GM21576 (cell line): ENCODE measurements around the gene C11orf87.

ENCODE experiments used
- ATAC-seq: cut with Tn5 transposase; IDR thresholded peaks from one replicate; pipeline ENCODE4 v1.9.1; 2021; ENCODE audit warnings: mild to moderate bottlenecking, moderate library complexity; ENCODE audit not compliant: unreplicated experiment

C11orf87 gene

DNA sequence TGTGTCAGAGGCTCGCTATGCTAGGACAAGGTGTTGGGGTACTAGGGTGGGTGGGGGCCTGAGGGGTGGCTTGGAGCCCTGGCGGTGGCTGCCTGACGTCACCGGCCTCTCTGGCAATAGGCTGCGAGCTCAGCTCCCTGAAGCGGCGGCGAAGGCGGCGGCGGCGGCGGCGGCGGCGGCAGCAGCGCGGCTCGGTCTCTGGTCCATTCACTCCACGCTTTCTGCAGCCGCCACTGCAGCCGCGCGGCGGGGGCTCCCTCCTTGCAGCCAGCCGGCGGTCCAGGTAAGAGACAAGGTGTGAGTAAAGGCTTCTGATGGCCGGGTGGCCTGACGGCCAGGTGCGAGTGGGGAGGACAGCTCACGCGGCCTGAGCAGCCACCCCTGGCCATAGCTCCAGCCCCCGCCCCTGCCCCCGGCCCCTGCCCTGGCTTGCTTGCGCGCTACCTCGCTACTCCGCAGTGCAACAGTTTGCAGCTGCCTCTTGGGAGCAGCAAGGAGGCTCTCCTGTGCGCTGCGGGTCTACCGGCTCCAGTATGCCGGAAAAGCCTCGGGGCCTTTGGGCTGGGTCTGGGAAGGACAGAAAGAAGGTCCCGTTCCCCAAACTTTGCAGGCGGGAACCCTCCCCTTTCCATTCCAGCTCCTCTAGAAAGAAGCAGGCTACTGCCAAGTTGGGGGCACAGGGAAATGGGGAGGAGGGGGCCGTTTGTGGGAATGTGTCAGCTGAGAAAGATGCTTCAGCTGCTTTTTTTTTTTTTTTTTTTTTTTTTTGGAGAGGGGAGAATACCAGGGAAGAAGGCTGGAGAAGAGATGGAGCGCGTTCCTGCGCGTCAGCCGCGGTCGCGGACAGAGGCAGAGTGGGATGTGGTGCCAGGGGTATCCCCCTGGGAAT lies at the start of gene C11orf87:
TSS of gene C11orf87 (plus strand) at position 210 of the 889 bp plus-strand sequence. CDS start 1,444 bp downstream, outside the sequence.
- no peak for ATAC-seq

DNA sequence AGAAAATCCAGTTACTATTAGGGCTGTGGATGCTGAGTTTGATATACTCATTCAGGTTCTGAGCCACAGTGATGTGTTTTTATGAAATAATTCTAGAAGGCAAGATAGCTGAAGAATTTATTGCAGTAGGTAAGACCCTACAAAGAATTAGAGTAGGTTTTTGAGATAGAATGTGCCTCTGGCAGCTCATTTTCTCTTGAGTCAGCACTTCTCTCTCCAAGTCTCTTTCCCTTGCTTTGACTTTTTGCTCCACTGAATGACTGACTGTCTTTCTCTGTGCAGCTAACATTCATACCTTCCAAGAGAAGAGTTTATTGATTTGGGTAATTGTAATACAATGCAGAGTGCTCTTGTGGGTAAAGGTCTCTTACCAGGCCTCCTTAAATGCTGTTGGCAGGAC lies 48.0 kb upstream of the C11orf87 start:
- no peak for ATAC-seq

DNA sequence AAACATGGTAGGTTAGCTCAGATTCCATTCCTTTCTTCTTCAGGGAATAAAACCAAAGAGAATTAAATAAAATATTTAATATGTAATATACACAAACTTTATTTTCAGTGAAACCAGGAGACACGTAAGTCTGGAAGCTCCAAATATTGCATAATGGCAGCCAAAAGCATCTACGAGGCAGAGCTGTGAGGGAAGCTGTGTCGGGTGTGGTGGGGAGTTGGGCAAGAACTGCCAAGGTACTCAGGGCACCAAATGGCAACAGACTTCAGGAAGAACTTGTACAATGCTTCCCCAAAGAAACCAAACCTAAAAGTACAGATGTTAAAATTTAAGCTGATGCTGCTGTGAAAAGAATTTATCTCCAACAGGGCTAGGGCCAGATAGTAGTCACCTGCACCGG lies 47.5 kb upstream of the C11orf87 start:
- no peak for ATAC-seq

DNA sequence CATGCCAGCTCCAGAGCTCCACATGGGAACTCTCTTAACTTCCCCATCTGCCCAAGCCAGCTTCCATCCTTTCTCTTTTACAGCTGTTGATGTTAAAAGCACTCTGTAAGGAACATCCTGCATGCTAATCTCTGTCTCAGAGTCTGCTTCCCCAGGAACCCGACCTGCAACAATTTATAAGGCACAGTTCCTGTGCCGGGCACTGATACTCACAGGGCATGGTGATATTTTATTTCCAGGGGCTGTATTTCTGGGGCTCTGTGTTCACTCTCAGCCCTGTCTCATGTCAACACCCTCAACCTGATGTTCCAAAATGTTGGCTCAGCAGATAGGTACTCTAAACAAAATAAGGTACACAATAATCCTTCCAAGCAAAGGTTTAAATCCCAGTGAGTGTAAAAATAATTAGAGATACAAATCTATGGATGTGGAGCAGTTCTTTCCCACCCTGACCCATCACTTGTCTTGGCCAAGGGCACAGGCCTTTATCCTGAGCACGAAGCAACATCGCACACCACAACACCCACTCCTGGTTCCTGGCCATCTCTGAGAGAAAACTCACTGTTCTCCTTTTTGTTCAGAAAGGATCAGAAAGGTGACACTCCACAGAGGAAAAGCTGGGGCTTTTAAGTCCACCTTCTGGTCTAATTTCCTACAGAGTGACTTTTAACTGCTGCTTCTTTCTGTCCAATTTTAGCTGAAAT lies 44.8 kb upstream of the C11orf87 start:
- no peak for ATAC-seq

DNA sequence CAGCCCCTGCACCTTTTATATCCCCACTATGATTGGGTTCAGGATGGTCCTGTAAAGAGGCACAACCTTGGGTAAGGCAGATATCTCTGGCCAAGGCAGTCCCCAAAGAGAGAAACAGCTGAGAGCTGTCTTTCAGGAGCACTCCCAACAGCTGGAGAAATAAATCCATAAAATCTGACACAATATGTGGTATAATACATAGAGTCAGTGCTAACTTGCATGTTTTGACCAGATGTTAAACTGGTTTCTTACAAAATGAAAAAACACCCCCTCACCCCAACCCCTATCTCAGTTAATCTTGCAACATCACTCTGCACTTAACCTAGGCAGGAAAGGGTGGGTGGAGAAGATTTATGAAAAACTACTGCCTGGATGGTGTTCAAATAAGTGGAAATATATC lies 44.0 kb upstream of the C11orf87 start:
- no peak for ATAC-seq

DNA sequence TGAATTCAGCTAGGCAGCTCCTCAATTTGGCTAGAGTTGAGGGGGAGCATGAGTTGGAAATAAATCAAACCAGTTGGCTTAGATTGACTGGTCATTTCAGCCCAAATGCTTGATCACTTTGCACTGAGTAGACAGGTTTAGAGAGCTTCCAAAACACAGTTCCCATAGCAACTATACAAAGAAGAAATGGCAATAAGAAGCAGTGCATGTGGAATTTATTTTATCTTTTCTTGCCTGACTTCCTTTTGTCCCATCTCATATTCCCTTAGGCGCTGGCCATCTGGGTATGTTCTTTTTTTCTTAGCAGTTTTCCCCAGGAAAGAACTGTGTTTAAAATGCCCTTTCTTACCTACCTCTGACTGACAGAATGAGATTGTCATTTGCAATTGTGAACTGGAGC lies 38.7 kb upstream of the C11orf87 start:
- no peak for ATAC-seq

DNA sequence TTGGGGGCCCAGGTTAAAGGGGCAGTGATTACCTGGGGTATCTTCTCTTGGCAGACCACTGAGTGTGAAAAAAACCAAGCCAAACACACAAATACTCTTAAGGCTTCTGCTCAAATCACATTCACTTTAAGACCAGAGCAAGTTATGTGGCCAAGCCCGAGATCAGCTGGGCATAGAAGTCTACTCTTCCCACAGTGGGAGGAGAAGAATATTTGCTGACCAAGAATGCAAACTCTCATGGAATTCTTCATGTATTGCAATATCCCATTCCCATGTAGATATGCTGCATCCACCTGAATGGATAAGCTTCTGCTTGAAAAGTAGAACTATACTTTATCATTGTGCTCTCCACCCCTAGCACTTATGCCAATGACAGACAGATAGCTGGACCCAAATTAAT lies 37.1 kb upstream of the C11orf87 start:
- ATAC-seq: no peak

DNA sequence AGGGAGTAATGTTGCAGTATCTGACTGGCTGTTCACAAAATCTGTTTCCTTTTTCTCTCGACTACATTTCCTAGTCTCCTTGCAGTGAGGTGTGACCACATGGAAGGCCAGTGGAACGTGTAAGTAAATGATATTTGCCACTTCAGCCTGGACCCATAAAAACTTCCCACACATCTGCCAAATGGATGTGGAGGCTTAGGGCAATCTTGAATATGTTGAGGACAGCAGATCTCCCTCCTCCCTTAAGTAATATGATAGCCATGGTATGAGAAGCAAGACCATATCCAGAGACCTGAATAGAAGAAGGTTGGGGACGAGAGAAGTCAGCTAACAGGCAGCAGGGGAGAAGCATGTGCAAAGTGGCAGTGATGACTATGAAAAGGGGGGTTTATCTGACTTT lies 33.0 kb upstream of the C11orf87 start:
- no peak for ATAC-seq

DNA sequence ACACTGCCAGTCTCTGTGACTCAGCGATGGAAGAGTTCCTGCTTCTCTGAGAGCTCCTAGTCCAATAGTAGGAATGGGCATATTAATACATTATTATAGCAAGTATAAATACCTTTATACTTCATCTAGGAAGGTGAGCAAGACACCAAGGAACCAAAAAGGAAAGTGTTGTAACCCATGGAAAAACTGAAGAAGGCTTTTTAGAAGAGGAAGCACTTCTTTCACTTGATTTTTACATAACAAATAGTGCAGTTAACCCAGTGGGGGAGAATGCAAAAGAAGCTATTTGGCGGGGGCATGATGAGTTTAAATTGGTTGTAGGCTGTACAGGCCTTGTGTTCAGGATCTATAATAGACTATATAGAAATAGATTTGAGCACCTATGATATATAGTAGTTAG lies 31.2 kb upstream of the C11orf87 start:
- ATAC-seq: no peak

DNA sequence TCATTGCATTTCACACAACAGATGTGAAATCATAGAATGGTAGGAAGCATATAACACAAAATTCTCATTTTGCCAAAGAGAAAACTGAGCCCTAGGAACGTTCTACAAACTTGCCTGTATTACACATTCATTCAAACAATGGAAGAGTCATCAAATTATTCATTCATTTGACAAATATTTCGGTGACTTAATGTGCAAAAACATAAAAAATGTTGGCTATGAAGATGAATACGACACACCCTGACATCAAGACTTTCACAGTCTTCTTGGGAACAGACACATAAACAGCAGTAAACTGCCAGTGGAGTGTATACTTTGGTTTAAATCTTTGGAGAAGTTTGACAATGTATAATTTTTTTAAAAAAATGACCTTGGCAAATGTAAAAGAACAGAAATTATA lies 20.4 kb upstream of the C11orf87 start:
- ATAC-seq: no peak

DNA sequence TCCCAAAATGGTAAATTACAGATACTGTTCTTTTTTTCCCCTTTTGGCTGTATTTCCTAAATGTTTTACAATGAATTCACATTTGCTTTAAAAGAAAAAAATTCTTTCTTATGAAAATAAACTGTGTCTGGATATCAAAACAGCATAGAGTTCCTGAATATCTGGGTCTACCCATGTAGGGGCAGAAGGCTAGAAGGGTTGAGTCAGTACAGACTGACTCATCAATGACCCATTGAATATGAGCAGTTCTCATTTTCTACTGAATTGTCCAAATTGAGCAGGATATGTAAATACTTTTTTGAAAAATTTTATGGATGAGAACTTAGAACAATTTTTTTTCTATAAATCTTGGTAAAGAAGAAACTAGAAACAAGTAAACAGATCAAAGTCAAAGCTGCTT lies 16.3 kb upstream of the C11orf87 start:
- ATAC-seq: no peak

DNA sequence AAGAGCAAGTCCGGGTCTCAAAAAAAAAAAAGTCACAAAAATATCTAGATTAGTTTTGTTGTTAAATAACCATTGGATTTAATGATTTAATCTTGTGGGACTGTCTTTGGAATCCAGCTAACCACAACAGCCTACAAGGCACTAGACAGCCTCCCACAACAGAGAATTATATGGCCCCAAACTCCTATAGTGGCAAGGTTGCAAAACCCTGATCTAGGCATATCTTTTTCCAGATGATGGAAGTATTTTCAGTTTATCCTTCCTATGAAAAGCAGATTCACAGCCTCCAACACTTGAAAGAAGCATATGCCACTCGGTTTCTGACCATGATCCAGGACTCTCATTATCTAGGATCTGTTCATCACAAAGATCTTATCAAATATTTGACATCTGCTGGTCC lies 5.4 kb upstream of the C11orf87 start:
- ATAC-seq: no peak

DNA sequence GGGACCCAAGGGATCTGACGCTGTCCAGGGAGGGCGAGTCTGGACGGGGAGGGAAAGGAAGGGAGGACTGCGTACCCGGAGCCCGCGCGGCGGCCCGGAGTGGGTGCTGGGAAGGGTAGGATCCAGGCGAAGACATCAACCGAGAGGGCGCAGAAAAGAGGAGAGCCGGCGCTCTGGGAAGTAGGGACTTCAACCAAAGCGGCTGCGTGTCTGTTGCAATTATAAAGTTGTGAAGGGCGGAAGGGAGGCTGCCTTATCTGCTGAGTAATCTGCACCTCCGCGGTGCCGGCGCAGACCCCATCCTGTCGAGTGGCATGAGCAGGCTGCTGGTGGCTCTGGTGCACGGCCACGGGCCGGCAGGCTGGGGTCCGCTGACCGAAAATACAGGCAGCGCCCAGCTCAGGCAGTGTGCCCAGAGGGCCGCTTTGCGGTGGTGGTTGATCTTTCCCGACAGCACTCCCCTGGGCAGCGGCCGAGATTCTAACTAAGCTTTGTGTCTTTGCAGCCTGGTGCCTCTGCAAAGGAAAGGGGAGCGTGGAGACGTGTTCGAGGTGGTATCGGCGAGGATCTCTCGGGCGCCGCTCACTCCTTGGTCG lies 978 bp downstream of the C11orf87 start:
- no peak for ATAC-seq

DNA sequence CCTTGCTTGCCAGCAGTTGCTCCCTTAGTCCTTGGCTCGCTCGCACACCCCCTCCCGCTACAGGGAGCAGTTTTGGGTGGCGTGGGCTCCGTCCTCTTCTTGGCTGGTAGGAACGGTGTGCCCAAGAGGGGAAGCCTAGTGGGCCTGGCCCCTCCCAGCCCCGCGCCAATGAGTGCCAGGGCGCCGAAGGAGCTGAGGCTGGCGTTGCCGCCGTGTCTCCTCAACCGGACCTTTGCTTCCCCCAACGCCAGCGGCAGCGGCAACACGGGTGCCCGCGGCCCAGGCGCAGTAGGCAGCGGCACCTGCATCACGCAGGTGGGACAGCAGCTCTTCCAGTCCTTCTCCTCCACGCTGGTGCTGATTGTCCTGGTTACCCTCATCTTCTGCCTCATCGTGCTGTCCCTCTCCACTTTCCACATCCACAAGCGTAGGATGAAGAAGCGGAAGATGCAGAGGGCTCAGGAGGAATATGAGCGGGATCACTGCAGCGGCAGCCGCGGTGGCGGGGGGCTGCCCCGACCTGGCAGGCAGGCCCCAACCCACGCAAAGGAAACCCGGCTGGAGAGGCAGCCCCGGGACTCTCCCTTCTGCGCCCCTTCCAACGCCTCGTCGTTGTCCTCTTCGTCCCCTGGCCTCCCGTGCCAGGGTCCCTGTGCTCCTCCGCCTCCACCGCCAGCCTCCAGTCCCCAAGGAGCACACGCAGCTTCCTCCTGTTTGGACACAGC lies 1.6 kb downstream of the C11orf87 start:
- no peak for ATAC-seq

DNA sequence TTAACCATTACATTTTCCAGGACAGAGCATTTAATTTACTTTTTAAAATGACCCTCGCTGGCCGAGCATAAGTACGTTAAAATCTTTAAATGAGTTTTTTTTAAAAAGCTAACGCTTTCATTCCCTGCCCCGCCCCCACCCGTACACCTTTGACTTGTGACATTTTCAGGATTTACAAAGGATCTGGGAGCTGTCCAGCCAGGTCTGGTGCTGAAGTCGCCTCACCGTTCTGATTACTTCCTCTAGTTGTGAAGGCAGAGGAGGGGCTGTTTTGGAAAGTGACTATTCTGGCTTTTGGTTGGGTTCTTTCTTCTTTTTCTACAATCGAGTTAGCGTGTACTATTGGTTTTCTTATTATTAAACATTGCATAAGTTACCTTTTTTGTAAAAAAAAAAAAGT lies 2.9 kb downstream of the C11orf87 start:
- ATAC-seq: no peak

DNA sequence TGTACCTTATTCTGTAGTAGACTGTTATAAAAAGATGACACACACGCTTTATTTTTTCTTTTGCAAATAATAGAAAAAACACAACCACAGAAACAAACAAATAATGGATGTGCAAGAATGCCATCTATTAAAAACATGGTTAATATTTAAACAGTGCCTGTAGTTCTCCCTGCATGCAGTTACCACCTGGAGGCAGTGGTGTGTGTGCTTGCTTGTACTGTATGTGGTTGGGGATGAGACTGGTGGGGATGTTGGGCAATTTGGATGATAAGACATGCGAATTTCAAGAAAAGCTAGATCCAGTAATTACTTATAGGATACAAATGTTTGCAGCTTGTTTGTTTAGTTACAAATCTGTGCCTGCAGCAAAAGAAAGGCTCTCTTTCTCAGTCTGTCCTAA lies 3.6 kb downstream of the C11orf87 start:
- no peak for ATAC-seq

DNA sequence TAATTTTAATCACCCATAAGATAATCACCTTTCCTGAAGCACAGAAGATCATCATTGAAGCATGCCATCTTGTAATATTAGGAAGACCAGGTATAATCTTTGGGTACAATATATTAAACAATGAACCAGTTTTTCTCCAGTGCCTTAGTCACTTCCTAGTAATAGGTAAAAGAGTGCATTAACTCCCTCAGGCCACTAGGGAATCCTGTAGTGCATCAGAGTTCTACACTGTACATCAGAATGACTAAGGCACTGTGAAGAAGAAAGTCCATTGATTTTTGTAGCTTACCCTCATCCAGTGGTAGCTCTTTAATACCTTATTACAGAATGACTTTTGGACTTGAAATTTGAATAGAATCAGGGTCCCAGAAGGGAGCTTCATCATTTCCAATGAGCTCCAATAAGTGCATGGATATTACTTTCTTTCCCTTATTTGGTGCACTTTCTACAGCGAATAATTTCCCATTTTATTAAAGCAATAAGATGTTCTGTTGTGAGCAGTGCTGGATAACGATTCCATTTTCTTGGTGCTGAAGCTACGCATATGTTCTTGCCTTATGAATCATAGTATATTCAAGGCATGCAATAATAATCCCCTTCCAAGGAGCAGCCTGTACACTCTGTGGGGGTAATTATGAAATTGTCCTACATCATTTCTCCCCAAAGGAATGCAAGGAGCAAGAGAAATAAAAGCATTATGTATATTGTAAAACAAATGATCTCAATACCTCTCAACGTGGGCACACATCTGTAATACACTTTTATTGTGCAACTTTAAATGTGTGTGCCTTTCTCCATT lies 4.7 kb downstream of the C11orf87 start:
- ATAC-seq: no peak

DNA sequence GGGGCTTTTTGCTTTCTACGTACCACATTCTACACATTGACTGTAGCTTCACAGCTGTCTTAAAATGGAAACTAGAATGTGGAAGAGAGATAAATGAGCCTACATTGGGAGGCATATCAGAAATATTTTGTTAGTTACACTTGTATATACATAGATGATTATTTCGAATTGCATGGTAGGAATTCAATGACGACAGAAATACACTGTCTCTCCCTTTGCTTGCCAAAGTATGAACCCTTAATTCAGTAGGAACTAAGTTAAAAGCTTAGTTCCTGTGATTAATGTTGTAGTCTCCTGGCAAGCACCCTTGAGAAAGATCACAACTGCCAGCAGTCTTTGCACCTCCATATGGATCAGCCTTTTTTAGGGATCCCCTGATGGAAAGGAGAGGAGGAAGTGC lies 10.1 kb downstream of the C11orf87 start:
- ATAC-seq: no peak

DNA sequence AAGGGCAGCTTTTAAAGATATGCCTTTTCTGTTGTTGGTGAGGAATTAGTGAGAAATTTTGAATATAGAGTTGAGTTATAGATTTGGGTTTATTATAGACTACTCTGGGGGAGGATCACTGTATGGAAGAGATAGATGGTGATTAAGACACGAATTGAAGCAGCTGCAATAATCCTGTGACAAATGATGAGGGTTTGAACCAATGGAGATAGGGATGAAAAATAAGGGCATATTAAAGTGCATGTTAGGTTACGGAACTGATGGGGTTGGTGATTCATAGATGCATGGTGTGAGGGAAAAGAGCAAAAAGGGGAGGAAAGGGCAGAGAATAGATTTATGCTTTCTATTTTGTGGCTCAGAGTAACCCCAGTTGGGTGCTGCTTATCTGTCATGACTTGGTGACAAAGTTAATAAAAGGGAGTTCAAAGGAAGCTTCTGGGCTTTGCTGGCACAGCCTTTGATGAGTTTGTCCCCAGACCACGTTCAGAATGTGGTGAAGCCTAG lies 11.8 kb downstream of the C11orf87 start:
- no peak for ATAC-seq

DNA sequence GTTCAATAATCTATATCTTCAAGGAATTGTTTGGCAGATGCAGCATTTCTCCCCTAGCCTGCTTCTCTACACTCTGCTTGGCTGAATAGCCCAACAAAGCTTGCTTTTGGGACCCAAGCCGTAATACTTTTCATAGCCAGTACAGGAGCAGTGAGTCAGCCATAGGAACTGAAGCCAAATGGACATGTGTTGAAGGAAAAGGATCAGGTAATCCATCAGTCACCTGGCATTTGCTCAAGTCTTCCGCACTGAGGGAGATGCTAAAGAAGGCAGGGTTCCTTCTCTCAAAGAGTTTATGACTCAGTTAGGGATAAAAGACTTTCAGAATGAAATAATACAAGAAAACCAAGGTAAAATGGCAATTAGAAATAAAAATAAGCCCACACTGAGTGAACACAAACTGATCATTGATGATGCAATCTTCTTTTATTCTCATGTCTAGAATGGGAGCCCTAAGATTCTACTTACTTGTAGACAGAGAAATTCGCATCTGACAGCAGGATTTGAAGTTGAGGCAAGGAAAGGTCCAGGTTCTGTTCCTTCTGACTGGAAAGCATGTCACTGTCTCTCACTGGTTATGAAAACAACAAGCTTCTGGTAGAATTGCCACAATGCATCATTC lies 13.2 kb downstream of the C11orf87 start:
- ATAC-seq: no peak
